HEK293 (cell line): ENCODE results near the gene IDH3B.

ENCODE experiments used
- CTCF ChIP-seq: fragments of 450-650 bp; formaldehyde crosslinking; IDR thresholded peaks from 2 replicates; pipeline ENCODE4 v1.5.1; 2016; ENCODE audit warnings: missing biosample characterization, missing genetic modification characterization
- ZBTB1 ChIP-seq: fragments of 450-650 bp; formaldehyde crosslinking; IDR thresholded peaks from 2 replicates; pipeline ENCODE4 v1.5.1; 2016; ENCODE audit warnings: missing biosample characterization, missing genetic modification characterization
- ZBTB21 ChIP-seq: fragments of 450-650 bp; formaldehyde crosslinking; IDR thresholded peaks from 2 replicates; pipeline ENCODE4 v1.5.1; 2017; ENCODE audit warnings: missing biosample characterization, missing genetic modification characterization
- ZBTB7A ChIP-seq: fragments of 450-650 bp; formaldehyde crosslinking; IDR thresholded peaks from 2 replicates; pipeline ENCODE4 v1.5.1; 2016; ENCODE audit warnings: low read depth, missing biosample characterization, missing genetic modification characterization
- ZNF223 ChIP-seq: fragments of 450-650 bp; formaldehyde crosslinking; IDR thresholded peaks from 2 replicates; pipeline ENCODE4 v1.5.1; 2016; ENCODE audit warnings: missing biosample characterization, missing genetic modification characterization
- ZNF324 ChIP-seq: fragments of 450-650 bp; formaldehyde crosslinking; IDR thresholded peaks from 2 replicates; pipeline ENCODE4 v1.5.1; 2016; ENCODE audit warnings: missing biosample characterization, missing genetic modification characterization
- ZNF530 ChIP-seq: fragments of 450-650 bp; formaldehyde crosslinking; IDR thresholded peaks from 2 replicates; pipeline ENCODE4 v1.5.1; 2016; ENCODE audit warnings: low read depth, missing biosample characterization, missing genetic modification characterization
- ZNF624 ChIP-seq: fragments of 450-650 bp; formaldehyde crosslinking; IDR thresholded peaks from 2 replicates; pipeline ENCODE4 v1.5.1; 2017; ENCODE audit warnings: missing biosample characterization, missing genetic modification characterization
- ZNF677 ChIP-seq: fragments of 450-650 bp; IDR thresholded peaks from 2 replicates; pipeline ENCODE4 v1.5.0; 2018; ENCODE audit warnings: missing biosample characterization, mild to moderate bottlenecking, missing genetic modification characterization, moderate library complexity
- ZNF701 ChIP-seq: fragments of 450-650 bp; formaldehyde crosslinking; IDR thresholded peaks from 2 replicates; pipeline ENCODE4 v1.5.1; 2016; ENCODE audit warnings: missing biosample characterization, missing genetic modification characterization
- ZNF776 ChIP-seq: fragments of 450-650 bp; formaldehyde crosslinking; IDR thresholded peaks from 2 replicates; pipeline ENCODE4 v1.5.0; 2017; ENCODE audit warnings: missing biosample characterization, missing genetic modification characterization, borderline replicate concordance

GRCh38 chr20:2701671-2702081 lies 37.7 kb upstream of the IDH3B start:
- TF ChIP-seq ZBTB7A (tag by site-specific recombination) (no peak), ZNF776 (tag by site-specific recombination) (no peak), ZNF624 (no peak), ZBTB21 (tag by site-specific recombination) (no peak), ZBTB1 (tag by site-specific recombination) (no peak), CTCF (tag by site-specific recombination) (no peak), ZNF677 (no peak), ZNF701 (tag by site-specific recombination) (no peak), ZNF324 (no peak), ZNF530 (tag by site-specific recombination) (no peak), ZNF223 (no peak)
